GM12892 (cell line): ENCODE measurements around the gene WWOX.

Source experiments
- DNase-seq: peaks from one replicate; pipeline ENCODE4 v3.0.0; 2011; ENCODE audit not compliant: insufficient read length
- FAIRE-seq: peaks from 2 replicates; lab custom pipeline; 2011; peaks lifted over from hg19 to GRCh38; lab: Jason Lieb, UNC
- POLR2A ChIP-seq: IDR thresholded peaks from 2 replicates; pipeline ENCODE4 v1.6.1; 2011; ENCODE audit warnings: low read depth, low read length, control low read depth
- POLR2AphosphoS5 ChIP-seq: IDR thresholded peaks from 2 replicates; pipeline ENCODE4 v1.6.1; 2011; ENCODE audit warnings: low read depth, low read length, control low read depth
- TAF1 ChIP-seq: IDR thresholded peaks from 2 replicates; pipeline ENCODE4 v1.6.1; 2011; ENCODE audit warnings: low read depth, mild to moderate bottlenecking, control low read depth, low read length, borderline replicate concordance

WWOX gene

DNA sequence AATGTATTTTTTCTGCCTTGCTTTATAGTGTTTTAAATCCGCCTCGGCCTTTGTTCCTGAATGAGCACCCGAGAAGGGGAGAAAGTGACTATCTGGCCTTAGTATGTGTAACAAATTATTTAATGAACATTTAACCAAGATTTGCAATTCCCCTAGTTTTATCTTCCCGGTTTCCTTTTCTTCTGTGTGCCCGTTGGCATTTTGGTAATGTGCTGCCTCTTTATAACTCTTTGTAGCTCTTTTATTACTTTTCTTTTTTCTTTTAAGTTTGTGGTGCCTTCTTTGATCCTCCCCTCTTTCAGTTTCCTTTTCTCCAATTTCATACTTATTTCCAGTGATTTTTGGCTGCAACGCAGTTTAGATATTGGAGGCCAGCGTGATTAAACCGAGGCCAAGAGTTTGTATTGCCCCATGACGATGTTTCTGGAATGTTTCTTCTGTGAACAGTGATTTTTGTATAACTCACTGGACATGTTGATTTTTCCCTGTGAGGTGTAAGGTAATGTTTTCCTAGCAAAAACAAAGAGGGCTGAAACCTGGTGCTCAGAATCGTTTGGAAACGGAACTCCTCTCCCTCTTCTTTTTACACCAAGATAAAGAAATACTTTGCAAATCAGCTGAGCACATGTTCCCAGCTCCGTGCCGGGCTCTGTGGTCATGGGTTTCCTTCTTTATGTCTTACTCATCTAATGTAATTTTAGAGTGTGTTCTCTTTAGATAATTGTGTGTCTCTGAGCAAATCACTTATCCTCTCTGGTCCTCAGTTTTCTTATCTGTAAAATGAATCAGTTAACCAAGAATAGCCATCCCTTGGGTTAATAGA, 344.3 kb downstream of the WWOX start:
- FAIRE-seq: no peak
- TF ChIP-seq POLR2AphosphoS5 (no peak), POLR2A (no peak), TAF1 (no peak)
- no peak for DNase-seq

DNA sequence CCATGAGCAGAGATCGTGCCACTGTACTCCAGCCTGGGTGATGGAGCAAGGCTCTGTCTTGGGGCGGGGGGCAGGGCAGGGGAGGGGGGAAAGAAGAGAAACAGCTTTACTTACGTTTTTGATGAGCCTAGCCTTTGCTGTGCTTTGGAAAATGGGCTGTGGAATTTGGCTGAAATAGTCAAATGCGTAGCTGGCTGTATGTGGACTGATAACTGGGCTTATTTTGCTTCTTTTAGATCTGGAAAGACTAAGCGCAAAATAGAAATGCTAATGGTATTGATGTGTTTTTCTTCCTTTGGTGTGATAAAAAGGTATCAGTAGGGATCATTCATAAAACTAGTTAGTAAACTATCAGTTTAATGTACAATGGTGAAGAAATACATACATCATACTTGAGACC, 346.4 kb downstream of the WWOX start:
- no peak for DNase-seq
- no peak for FAIRE-seq
- TF ChIP-seq TAF1 (no peak), POLR2A (no peak), POLR2AphosphoS5 (no peak)

DNA sequence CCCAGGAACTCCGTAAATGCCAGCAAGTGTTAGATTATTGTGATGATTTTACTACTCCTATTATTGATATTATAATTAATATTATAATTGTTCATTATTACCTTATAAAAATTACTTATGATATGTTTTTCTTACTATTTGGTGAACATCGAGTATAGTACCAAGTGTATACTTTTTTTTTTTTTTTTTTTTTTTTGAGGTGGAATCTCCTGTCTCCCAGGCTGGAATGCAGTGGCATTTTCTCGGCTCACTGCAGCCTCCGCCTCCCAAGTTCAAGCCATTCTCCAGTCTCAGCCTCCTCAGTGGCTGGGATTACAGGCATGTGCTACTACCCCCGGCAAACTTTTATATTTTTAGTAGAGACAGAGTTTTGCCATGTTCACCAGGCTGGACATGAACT, 347.0 kb downstream of the WWOX start:
- TF ChIP-seq POLR2A (no peak), TAF1 (no peak), POLR2AphosphoS5 (no peak)
- FAIRE-seq (no peak), DNase-seq (no peak)

DNA sequence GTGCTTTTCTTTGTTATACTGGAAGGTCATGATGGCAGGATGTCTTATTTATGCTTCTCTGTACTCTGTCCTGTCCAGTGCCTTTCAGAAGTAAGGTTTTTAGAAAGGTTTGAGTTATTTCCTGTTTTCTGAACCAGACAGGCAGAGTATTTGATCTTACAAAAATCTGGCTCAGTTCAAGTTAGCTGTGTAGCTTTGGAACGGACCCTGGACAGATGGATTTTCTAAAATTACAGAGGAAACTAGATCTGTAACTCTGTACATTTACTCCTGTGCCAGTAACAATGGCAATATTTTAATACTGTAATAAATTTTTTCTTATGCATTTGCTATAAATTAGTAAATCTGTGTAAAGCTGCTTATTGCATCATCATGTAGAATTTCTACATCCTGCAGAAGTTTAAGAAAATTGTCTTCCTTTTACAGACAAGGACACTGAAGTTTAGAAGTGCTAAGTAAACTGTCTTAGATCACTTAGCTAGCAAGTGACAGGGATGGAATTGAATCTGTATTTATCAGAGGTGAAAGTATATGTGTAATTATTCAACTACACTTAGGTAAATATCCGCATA, 347.6 kb downstream of the WWOX start:
- FAIRE-seq: no peak
- no peak for TF ChIP-seq TAF1
- no peak for TF ChIP-seq POLR2A
- no peak for TF ChIP-seq POLR2AphosphoS5
- no peak for DNase-seq

DNA sequence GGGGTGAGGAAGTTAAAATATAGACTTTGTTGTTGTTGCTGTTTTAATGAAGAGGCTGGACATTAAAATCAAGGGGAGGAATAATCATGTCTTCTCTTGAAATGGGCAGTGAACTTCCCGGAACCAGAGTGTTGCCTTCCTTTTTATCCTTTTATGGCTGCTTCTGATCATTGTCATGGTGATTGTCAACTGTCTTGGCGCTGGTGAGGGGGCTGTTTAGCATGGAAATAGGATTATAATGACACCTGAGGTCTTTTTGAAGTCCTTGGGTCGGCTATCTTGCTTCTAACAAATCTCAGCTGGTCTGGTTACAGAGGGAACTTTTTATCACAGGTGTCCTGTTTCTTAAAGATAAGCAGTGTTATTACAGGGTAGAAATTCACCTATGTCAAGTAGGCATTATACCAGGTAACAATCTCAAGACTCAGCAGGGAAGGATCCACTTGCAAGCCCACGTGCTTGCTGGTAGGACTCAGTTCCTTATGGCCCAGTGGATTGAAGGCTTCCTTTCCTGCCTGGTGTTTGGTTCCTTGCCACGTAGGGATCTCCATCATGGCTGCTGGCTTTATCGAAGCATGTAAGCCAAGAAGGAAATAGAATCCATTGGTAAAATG, 349.3 kb downstream of the WWOX start:
- DNase-seq (no peak), FAIRE-seq (no peak)
- TF ChIP-seq TAF1 (no peak), POLR2A (no peak), POLR2AphosphoS5 (no peak)

DNA sequence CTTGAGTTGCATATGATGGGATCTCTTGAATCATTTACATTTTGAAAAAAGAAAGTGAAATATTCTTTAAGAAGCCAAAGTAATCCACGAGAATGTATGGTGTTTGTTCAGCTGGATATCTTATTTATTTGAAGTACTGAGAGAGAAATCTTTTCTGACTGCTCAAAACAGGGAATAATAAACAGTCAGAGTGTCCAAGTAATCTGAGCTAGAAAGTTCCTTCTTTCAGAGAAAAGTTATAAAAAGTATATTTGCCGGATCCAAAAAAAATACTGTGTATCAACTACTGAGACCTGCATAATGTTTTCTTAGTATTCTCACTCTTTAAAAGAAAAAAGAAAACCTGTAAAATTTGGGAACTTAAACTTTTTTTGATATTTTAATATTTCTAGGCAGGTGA, 350.8 kb downstream of the WWOX start:
- no peak for FAIRE-seq
- DNase-seq: no peak
- TF ChIP-seq POLR2AphosphoS5: no peak
- no peak for TF ChIP-seq POLR2A
- TF ChIP-seq TAF1: no peak

DNA sequence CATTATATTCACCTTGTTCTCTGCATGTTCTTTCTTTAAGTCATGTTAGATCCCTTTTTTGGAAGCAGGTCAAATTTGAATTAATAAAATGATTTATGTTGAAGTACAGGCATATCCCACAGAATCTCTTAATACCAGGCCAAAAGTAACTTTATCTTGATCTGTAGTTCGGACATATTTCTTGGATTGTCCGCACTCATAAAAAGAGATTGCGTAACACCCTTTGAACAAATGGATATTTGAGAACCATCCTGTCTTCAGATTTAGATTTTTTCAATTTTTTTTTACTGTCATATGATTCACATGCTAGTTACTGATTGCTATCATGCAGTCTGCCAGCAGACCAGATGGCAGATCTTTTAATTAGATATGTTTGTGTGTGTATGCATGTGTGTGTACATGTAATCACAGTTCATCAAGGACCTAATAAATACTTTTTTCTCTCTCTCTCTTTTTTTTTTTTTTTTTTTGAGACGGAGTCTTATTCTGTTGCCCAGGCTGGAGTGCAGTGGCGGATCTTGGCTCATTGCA, 352.6 kb downstream of the WWOX start:
- DNase-seq (no peak), FAIRE-seq (no peak)
- TF ChIP-seq TAF1: no peak
- no peak for TF ChIP-seq POLR2AphosphoS5
- no peak for TF ChIP-seq POLR2A

DNA sequence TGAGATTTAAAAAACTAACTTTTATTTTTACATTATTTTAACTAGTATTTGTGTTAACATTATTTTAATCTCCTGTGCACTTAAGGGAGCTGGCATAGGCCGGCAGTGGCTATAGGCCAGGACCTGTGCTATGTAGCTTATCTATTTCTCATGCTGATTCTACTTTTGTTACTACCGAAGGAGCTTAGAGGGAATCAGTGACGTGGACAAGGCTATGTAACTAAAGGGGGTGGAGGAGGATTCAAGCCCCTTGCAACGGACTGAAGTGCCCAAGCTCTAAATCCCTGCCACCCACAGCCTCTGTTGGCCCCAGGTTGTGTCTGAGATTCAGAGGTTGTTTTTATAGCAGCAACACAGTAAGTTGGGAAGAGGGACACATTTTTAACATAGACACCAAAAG, 356.4 kb downstream of the WWOX start:
- no peak for FAIRE-seq
- TF ChIP-seq TAF1: no peak
- no peak for TF ChIP-seq POLR2AphosphoS5
- no peak for TF ChIP-seq POLR2A
- no peak for DNase-seq

DNA sequence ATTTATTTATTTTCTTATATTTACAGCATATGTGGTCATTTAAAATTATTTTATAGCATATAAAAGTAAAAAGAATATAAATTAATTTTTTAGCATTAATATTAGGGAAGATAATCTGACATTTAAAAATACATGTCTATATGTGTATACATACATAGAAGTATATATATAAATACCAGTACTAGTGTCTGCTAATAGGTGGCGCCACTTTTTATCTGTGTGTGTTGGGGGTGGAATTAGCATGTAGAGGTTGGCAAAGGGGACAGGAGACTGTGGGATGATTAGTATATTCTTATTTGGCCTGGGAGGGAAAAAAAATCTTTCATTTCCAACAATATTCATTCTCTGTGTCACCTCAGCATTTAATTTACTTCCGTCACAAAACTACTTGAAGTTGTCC, 359.1 kb downstream of the WWOX start:
- DNase-seq (no peak), FAIRE-seq (no peak)
- TF ChIP-seq POLR2AphosphoS5: no peak
- no peak for TF ChIP-seq POLR2A
- no peak for TF ChIP-seq TAF1

DNA sequence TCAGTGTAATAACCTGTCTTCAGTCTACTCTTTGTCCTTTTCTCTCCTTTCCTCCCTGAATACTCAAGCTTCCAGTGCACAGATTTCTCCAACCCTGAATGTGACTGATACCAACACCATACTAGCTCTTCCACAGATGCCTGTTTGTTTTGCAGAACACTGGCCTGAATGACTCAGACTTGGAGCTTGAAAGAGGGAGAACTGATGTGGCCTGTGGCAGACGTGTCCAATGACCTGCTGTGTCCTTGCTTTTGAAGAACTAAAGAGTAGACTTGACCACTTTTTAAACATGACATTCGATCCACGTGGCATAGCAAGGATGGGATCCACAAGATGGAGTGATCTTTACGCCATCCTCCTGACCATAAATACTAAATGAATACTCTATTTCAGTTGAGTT, 361.0 kb downstream of the WWOX start:
- no peak for DNase-seq
- FAIRE-seq: no peak
- TF ChIP-seq TAF1 (no peak), POLR2A (no peak), POLR2AphosphoS5 (no peak)

DNA sequence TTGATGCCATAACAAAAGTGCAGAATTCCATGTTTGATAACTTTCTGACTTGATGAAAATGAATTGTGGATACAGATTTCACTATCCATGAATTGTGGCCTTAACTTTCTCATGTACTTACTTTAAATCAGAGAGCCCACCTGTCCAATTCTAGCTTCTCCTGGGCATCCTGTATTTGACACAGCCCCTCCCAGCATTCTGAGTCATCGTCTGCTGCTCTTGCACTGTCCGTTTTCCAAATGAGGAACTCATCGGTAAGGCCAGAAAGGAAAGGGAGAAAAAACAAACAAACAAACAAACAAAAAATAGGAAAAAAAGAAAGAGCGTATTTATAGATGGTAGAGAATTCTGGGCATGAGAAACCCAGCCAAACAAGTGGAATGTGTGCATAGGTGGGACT, 361.6 kb downstream of the WWOX start:
- DNase-seq (no peak), FAIRE-seq (no peak)
- TF ChIP-seq POLR2AphosphoS5 (no peak), TAF1 (no peak)

DNA sequence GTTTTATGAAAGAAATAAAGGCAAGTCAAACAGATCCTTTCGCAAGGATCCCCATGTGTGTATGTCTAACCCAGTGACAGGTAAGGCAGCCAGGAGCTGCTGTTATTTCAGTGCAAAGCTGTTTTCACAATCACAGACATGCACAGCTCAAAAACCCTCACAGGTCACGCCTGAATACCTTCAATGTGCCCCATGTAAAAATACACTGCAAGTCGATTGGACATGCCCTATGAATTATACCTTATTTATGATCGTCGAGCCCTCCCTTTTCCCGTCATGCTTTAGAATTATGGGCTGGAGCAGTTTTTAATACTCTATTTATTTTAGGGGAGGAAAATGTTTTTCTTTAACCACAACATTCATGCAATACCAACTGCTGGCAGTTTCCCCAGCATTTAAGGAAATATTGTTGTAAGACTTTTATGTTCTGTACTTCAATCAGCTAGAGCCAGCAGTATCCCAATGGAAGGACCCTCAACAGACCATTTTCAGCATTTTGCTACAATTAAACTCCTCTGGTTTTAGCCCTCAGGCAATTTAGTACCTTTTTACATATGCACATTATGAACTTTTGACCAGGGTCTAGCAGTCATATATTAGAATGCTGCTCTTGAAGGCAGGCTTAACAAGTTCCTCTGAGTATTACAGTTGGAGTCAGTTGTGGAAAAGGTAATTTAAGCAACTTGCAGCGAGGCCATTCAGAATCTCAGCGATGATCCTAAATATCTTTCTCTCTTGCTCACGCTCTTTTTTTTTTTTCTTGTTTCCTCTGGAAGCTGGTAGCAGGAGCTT, 362.2 kb downstream of the WWOX start:
- TF ChIP-seq POLR2A: no peak
- TF ChIP-seq TAF1: no peak
- no peak for TF ChIP-seq POLR2AphosphoS5
- DNase-seq (no peak), FAIRE-seq (no peak)
